OCI-LY1 (cell line): ENCODE data around the gene RARA.

Source experiments
- H2AFZ ChIP-seq: fragments of 200-600 bp; sonication (generic), shearing (Covaris generic); 2 replicates; pipeline ENCODE4 v1.6.0; 2014; ENCODE audit warnings: antibody characterized with exemption, mild to moderate bottlenecking, low read length
- H3F3A ChIP-seq: fragments of 200-600 bp; sonication (generic), shearing (Covaris generic); 2 replicates; pipeline ENCODE4 v1.6.0; 2014; ENCODE audit warnings: mild to moderate bottlenecking, antibody characterized with exemption, low read length, moderate library complexity; ENCODE audit not compliant: insufficient read depth
- H3K27ac ChIP-seq: fragments of 200-600 bp; sonication (generic); 2 replicates; pipeline ENCODE4 v1.5.1; 2014; ENCODE audit warnings: low read length, mixed run types, mild to moderate bottlenecking, low read depth; ENCODE audit not compliant: poor library complexity, severe bottlenecking
- H3K27me3 ChIP-seq: fragments of 200-600 bp; sonication (generic); 2 replicates; pipeline ENCODE4 v1.6.0; 2014; ENCODE audit warnings: antibody characterized with exemption, mild to moderate bottlenecking, low read length, moderate library complexity; ENCODE audit not compliant: insufficient read depth
- H3K36me3 ChIP-seq: fragments of 200-600 bp; sonication (generic); 2 replicates; pipeline ENCODE4 v1.6.1; 2014; ENCODE audit warnings: mild to moderate bottlenecking, antibody characterized with exemption, low read length, moderate library complexity, mixed read lengths; ENCODE audit not compliant: insufficient read depth
- H3K4me1 ChIP-seq: fragments of 200-600 bp; sonication (generic); 2 replicates; pipeline ENCODE4 v1.5.1; 2014; ENCODE audit warnings: mild to moderate bottlenecking, low read length, moderate library complexity; ENCODE audit not compliant: insufficient read depth, severe bottlenecking
- H3K4me2 ChIP-seq: fragments of 200-600 bp; sonication (generic), shearing (Covaris generic); 2 replicates; pipeline ENCODE4 v1.6.1; 2014; ENCODE audit warnings: low read length
- H3K4me3 ChIP-seq: fragments of 200-600 bp; sonication (generic); 2 replicates; pipeline ENCODE4 v1.5.1; 2014; ENCODE audit warnings: low read length, low read depth, mild to moderate bottlenecking, mixed read lengths; ENCODE audit not compliant: poor library complexity, severe bottlenecking
- H3K79me2 ChIP-seq: fragments of 200-600 bp; shearing (Covaris generic); 2 replicates; pipeline ENCODE4 v1.6.1; 2016; ENCODE audit warnings: mixed run types, low read length, mixed read lengths; ENCODE audit not compliant: insufficient read depth
- H3K9ac ChIP-seq: fragments of 200-600 bp; sonication (generic), shearing (Covaris generic); 2 replicates; pipeline ENCODE4 v1.6.1; 2014; ENCODE audit warnings: mild to moderate bottlenecking, low read length, mixed read lengths
- H3K9me2 ChIP-seq: fragments of 200-600 bp; sonication (generic), shearing (Covaris generic); 2 replicates; pipeline ENCODE4 v1.6.1; 2014; ENCODE audit warnings: low read depth, mild to moderate bottlenecking, low read length, mixed read lengths
- H3K9me3 ChIP-seq: fragments of 200-600 bp; shearing (Covaris generic); 2 replicates; pipeline ENCODE4 v1.6.1; 2014; ENCODE audit warnings: low read length, mixed read lengths
- H4K20me1 ChIP-seq: fragments of 200-600 bp; sonication (generic), shearing (Covaris generic); 2 replicates; pipeline ENCODE4 v1.6.0; 2016; ENCODE audit warnings: mild to moderate bottlenecking, low read length; ENCODE audit not compliant: insufficient read depth
- EZH2 ChIP-seq: fragments of 200-600 bp; sonication (generic), shearing (Covaris generic); IDR thresholded peaks from 2 replicates; pipeline ENCODE4 v1.8.0; 2017; ENCODE audit warnings: borderline replicate concordance, mixed run types, mild to moderate bottlenecking, antibody characterized with exemption, low read length, moderate library complexity, mixed read lengths
- TF ChIP-seq, protein P1 (sequence below): fragments of 200-600 bp; sonication (generic), shearing (Covaris generic); IDR thresholded peaks from 2 replicates; pipeline ENCODE4 v1.5.1; 2017; ENCODE audit warnings: mild to moderate bottlenecking, antibody characterized with exemption, low read length, moderate library complexity, mixed read lengths

The RARA gene

DNA sequence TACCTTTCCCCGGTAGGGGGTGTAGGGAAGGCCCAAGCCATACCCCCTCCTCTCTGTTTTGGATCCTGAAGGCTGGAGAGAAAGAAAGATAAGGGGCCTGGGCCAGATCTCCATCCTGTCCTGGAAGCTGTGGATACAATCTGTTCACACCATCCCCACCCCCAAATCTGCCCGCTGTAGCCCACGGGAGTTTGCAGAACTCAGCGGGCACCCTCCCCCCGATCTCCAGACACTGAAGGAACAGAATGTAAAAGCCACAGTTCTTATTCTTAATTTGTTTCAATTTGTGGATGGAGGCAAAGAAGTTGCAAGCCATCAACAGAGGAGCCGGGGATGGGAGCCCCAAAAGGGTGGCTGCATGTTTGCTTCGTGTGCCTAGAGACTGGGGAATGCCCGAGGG lies 28.4 kb downstream of the RARA start:
- H3K4me3 ChIP-seq = no peak overlapping the region
- no peaks in the 10 kb centered on the region for H3K36me3 ChIP-seq
- H3K27ac ChIP-seq = no peak overlapping the region
- H3K9me2 ChIP-seq = no peaks in the 10 kb centered on the region
- H3K79me2 ChIP-seq = no peaks in the 10 kb centered on the region
- no peak overlapping the region for H3K9ac ChIP-seq
- no peak overlapping the region for H3K4me2 ChIP-seq
- peaks cover 12% of the 10 kb centered on the region for H3K4me1 ChIP-seq
- H2AFZ ChIP-seq = no peak overlapping the region
- H3K27me3 ChIP-seq = no peaks in the 10 kb centered on the region
- H4K20me1 ChIP-seq = no peaks in the 10 kb centered on the region
- H3F3A ChIP-seq = 0 out of 2 replicates have a peak, but pooled peaks cover 3% of the 10 kb centered on the region
- no peak for TF ChIP-seq EZH2
- TF ChIP-seq, protein P1, sequence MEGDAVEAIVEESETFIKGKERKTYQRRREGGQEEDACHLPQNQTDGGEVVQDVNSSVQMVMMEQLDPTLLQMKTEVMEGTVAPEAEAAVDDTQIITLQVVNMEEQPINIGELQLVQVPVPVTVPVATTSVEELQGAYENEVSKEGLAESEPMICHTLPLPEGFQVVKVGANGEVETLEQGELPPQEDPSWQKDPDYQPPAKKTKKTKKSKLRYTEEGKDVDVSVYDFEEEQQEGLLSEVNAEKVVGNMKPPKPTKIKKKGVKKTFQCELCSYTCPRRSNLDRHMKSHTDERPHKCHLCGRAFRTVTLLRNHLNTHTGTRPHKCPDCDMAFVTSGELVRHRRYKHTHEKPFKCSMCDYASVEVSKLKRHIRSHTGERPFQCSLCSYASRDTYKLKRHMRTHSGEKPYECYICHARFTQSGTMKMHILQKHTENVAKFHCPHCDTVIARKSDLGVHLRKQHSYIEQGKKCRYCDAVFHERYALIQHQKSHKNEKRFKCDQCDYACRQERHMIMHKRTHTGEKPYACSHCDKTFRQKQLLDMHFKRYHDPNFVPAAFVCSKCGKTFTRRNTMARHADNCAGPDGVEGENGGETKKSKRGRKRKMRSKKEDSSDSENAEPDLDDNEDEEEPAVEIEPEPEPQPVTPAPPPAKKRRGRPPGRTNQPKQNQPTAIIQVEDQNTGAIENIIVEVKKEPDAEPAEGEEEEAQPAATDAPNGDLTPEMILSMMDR = no peak
- no peaks in the 10 kb centered on the region for H3K9me3 ChIP-seq

DNA sequence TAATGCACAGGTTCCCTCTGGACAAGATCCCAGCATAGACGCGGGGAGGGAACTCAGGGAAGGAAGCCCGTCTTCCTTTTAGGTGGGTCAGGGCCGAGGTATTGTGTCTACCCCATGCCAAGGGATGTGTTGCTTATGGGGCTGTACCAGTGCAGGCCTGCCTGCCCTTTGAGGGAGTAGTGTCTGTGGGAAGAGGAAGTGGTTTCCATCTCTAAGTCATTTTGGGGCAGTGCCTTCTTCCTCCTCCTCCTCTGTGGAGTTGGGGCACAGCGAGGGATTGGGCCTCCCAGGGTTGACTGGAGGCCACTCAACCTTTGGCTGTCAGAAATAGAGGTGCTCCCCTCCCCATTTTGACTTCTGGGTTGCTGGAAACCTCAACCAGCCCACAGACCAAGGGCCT lies 29.1 kb downstream of the RARA start:
- no peaks in the 10 kb centered on the region for H4K20me1 ChIP-seq
- H3K27me3 ChIP-seq = peaks cover 3% of the 10 kb centered on the region; the same call in 1 of the 2 replicates
- 0 out of 2 replicates have a peak, but pooled peaks cover 3% of the 10 kb centered on the region for H3F3A ChIP-seq
- no peak overlapping the region for H3K4me3 ChIP-seq
- TF ChIP-seq EZH2 = no peak
- H3K36me3 ChIP-seq = no peaks in the 10 kb centered on the region
- no peak overlapping the region for H3K27ac ChIP-seq
- no peaks in the 10 kb centered on the region for H3K9me2 ChIP-seq
- H3K4me2 ChIP-seq = no peak overlapping the region
- H3K9me3 ChIP-seq = no peaks in the 10 kb centered on the region
- peaks cover 14% of the 10 kb centered on the region for H3K4me1 ChIP-seq
- H3K9ac ChIP-seq = no peak overlapping the region
- H2AFZ ChIP-seq = no peak overlapping the region
- no peaks in the 10 kb centered on the region for H3K79me2 ChIP-seq

DNA sequence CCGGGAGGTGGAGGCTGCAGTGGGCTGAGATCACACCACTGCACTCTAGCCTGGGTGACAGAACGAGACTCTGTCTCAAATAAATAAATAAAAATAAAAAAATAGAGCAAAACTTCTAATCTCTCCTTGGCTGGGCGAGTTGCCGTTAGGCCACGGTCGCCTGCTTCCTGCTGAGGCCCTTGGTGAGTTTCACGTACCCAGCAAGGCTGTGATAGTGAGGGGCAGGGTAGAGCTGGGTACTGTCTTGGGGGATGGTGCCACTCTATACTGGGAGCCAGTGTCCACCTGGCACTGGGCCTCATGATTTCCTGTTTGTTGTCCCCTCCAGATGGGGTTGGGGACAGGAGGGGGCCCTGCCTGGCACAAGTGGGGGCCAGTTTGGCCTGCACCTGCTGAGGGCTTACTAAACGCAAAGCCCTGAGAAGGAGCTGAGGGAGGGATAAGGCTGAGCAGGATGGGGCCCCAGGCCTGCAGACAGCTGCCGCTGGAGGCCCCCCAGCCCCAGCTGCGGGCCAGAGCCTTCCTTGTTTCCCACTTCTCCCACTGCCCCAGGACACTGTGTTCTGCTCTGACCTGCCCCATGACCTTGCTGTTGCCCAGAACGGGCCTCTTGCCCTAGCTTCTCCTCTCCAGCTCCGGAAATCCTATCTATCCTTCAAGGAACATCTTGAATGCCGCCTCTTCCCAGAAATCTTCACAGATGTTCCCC lies 30.1 kb downstream of the RARA start:
- Histone ChIP-seq H2AFZ (no peak overlapping the region), H3K79me2 (no peaks in the 10 kb centered on the region), H3K9me3 (no peaks in the 10 kb centered on the region), H3K4me2 (no peak overlapping the region), H3K4me3 (no peak overlapping the region), H4K20me1 (no peaks in the 10 kb centered on the region), H3K36me3 (no peaks in the 10 kb centered on the region), H3K4me1 (peaks cover 14% of the 10 kb centered on the region), H3K9me2 (no peaks in the 10 kb centered on the region), H3K9ac (no peak overlapping the region), H3F3A (0 out of 2 replicates have a peak, but pooled peaks cover 3% of the 10 kb centered on the region), H3K27ac (no peak overlapping the region), H3K27me3 (peaks cover 5% of the 10 kb centered on the region; the same call in 1 of the 2 replicates)
- TF ChIP-seq EZH2 = no peak
- TF ChIP-seq, protein P1 = no peak

DNA sequence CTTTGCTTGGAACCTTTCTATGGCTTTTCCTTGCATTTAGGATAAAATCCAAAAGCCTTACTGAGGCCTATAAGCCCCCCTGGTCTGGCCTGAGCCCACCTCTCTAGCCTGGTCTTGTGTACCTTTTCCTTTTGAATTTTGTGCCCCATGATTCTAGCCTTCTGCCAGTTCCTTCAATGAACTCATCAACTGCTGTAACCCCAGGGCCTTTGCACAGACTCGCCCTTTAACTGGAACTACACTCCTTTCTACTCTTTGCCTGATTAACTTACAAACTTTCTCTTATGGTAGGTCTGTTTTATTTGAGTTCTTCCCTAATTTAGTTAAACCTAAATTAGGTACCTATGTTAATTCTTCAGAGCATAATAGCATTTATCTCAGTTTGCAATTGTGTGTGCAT lies 31.3 kb downstream of the RARA start:
- no peak overlapping the region; the same call in 1 of the 2 replicates for H3K4me2 ChIP-seq
- H3K27me3 ChIP-seq = peaks cover 5% of the 10 kb centered on the region; the same call in 1 of the 2 replicates
- H3K4me3 ChIP-seq = no peak overlapping the region
- TF ChIP-seq, protein P1 = no peak
- TF ChIP-seq EZH2 = no peak
- no peak overlapping the region for H3K9ac ChIP-seq
- H3K79me2 ChIP-seq = no peaks in the 10 kb centered on the region
- H3K27ac ChIP-seq = no peak overlapping the region
- peaks cover 17% of the 10 kb centered on the region for H3K4me1 ChIP-seq
- H2AFZ ChIP-seq = no peak overlapping the region
- 0 out of 2 replicates have a peak, but pooled peaks cover 3% of the 10 kb centered on the region for H3F3A ChIP-seq
- no peaks in the 10 kb centered on the region for H3K36me3 ChIP-seq
- no peaks in the 10 kb centered on the region for H3K9me3 ChIP-seq
- no peaks in the 10 kb centered on the region for H3K9me2 ChIP-seq
- H4K20me1 ChIP-seq = no peaks in the 10 kb centered on the region
